ENCODE results near the gene BORCS6.
A peak's percentile ranks its signal among the peaks of the same experiment; 100 is the strongest.

Gene BORCS6

GRCh38 chr17:8212312-8213180, 22.6 kb upstream of the BORCS6 start:
- peak overlapping the region; percentile 8 for H3K27ac ChIP-seq
- H3K27me3 ChIP-seq (ENCODE audit: insufficient read depth, low read depth, severe bottlenecking) = no peaks in the 10 kb centered on the region
- no peak for DNase-seq
- H3K36me3 ChIP-seq = peaks cover 24% of the 10 kb centered on the region
- H3K9me3 ChIP-seq (ENCODE audit: severe bottlenecking) = no peaks in the 10 kb centered on the region
- TF ChIP-seq CTCF (IDR thresholded peaks at IDR 0.05; ENCODE audit: low read depth, low read length) = no peak
- H3K4me3 ChIP-seq (ENCODE audit: low read depth, low read length) = no peak overlapping the region

DNA sequence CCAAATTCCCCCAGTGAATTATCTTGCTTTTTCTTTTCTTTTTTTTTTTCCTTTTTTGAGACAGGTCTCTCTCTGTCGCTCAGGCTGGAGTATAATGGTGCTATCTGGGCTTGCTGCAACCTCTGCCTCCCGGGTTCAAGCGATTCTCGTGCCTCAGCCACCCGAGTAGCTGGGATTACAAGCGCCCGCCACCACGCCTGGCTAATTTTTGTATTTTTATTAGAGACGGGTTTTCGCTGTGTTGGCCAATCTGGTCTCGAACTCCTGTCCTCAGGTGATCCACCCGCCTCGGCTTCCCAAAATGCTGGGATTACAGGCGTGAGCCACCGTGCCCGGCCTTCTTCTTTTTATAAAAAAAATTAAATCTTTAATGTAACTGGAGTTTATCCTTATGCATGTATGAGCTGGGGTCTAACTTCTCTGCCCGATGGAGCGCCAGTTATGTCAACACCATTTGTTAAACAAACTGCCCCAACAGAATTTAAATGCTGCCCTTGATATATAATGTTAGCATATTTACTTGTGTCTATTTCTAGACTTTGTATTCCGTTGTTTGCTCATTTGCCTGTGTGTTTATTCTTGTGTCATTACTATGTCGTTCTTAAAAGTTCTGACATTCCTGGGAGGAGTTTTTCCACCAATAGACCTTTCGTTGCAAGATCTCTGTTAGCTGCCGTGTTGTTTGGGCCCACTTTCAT, 20.9 kb upstream of the BORCS6 start:
- Histone ChIP-seq H3K27me3 (ENCODE audit: insufficient read depth, low read depth, severe bottlenecking) (no peaks in the 10 kb centered on the region), H3K27ac (peak overlapping the region; percentile 95), H3K36me3 (peaks cover 40% of the 10 kb centered on the region), H3K4me3 (ENCODE audit: low read depth, low read length) (peak overlapping the region; percentile 78), H3K9me3 (ENCODE audit: severe bottlenecking) (no peaks in the 10 kb centered on the region)
- DNase-seq = no peak
- TF ChIP-seq CTCF (IDR thresholded peaks at IDR 0.05; ENCODE audit: low read depth, low read length) = no peak

DNA sequence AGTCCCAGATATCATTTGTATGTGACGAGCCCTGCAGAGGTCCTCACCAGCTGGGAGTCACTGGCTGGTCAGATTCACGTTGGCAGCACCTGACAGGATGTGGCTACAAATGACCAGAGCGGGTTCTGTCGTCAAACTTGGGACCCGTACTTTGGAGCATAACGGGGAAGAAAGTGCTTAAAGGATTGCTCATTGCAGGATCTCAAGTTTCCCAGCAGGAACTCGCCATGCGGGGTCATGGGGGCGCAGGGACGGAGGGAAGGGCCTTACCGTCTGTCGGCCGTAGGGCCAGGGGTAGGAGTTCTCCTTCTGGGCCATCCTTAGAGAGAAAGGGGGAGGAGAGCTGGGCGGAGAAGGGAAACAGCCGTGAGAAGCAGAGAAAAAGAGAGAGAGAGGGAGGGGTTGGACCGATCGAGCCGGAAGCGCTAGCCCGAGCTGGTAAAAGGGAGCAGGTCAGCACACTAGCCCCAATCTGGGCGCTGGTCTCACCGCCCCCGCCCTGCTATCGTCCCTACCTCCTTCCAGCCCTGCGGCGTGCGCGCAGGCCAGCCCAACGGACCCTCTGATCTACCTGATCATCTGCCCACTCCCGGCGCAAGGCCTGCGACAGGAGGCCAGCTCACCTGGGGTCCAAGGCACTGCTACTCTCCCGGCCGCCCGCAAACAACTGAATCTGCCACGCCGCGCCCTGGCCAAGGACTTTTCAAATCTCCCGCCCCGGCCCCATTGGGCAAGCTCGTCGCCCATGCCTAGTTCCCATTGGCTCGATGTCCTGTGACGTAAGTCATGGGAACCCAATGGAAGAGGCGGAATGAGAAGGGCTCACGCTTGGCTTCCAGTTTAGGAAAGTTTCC, 20.2 kb upstream of the BORCS6 start, which contains the start of gene AURKB:
AURKB (minus strand) TSS at position 669 of the 854 bp plus-strand sequence; CDS start at position 318, 351 bp downstream.
- no peaks in the 10 kb centered on the region for H3K9me3 ChIP-seq (ENCODE audit: severe bottlenecking)
- no peak for TF ChIP-seq CTCF (IDR thresholded peaks at IDR 0.05; ENCODE audit: low read depth, low read length)
- peaks cover 48% of the 10 kb centered on the region for H3K36me3 ChIP-seq
- H3K4me3 ChIP-seq (ENCODE audit: low read depth, low read length) = peak within 1 kb of the TSS; percentile 78
- H3K27ac ChIP-seq = peak within 1 kb of the TSS; percentile 95
- H3K27me3 ChIP-seq (ENCODE audit: insufficient read depth, low read depth, severe bottlenecking) = no peaks in the 10 kb centered on the region
- peak; percentile 95 for DNase-seq

DNA sequence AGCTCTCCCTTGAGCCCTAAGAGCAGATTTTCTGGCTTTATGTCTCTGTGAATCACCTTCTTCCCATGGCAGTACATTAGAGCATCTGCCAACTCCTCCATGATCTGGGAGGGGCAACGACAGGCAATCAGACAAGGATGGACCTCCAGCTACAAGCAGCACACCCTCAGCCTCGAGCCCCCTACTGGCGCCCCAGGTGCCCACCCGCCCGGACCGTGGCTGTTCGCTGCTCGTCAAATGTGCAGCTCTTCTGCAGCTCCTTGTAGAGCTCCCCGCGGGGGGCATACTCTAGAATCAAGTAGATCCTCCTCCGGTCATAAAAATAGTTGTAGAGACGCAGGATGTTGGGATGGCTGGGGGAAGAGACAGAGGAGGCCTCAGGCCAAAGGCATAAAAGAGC, 16.6 kb upstream of the BORCS6 start:
- H3K36me3 ChIP-seq = peaks cover 65% of the 10 kb centered on the region
- H3K27ac ChIP-seq = no peak overlapping the region
- DNase-seq = no peak
- TF ChIP-seq CTCF (IDR thresholded peaks at IDR 0.05; ENCODE audit: low read depth, low read length) = no peak
- H3K27me3 ChIP-seq (ENCODE audit: insufficient read depth, low read depth, severe bottlenecking) = no peaks in the 10 kb centered on the region
- H3K9me3 ChIP-seq (ENCODE audit: severe bottlenecking) = no peaks in the 10 kb centered on the region
- H3K4me3 ChIP-seq (ENCODE audit: low read depth, low read length) = no peak overlapping the region

- Histone ChIP-seq H3K27me3 (ENCODE audit: insufficient read depth, low read depth, severe bottlenecking) (no peaks in the 10 kb centered on the region), H3K4me3 (ENCODE audit: low read depth, low read length) (no peak overlapping the region), H3K27ac (no peak overlapping the region), H3K36me3 (peaks cover 69% of the 10 kb centered on the region), H3K9me3 (ENCODE audit: severe bottlenecking) (no peaks in the 10 kb centered on the region)
- DNase-seq = no peak
- no peak for TF ChIP-seq CTCF (IDR thresholded peaks at IDR 0.05; ENCODE audit: low read depth, low read length)
Observed at GRCh38 chr17:8204761-8205555, 15.0 kb upstream of the BORCS6 start.
